ENCODE measurements around the gene FLCN. TPM values are rescaled to one million over a fixed set of nuclear protein-coding genes. Genes with fewer than 3 reads are reported as not detected.
A peak's percentile ranks its signal among the peaks of the same experiment; 100 is the strongest.
"Not testable (repeated sequence)": the region's sequence is repeated elsewhere in the genome, so short reads cannot be mapped to it uniquely, and the experiment has no call there.

Gene FLCN
- total RNA-seq, 1 donor from 2014 or later, result 35.5 TPM

DNA sequence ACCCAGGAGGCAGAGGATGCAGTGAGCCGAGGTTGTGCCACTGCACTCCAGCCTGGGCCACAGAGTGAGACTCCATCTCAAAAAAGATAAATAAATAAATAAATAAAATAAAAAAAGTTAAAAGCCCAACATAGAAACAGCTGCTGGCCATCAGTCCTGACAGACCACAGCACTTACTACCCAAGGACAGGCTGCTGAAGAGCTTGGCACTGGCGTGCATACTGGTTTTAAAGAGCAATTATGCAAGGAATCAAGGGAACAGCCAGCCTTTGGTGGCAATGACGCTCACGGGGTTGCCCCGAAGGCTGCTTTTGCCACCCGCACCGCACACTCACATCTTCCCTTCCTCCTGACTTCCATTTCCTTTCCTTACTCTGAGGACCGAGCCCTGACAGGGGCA lies 35.1 kb downstream of the FLCN start:
- peaks cover 28% of the 10 kb centered on the region for H3K36me3 Mint-ChIP-seq (ENCODE audit: low read depth)
- no peak overlapping the region for H3K27ac Mint-ChIP-seq
- H3K4me1 Mint-ChIP-seq (ENCODE audit: low read depth), result no peaks in the 10 kb centered on the region
- H3K4me3 Mint-ChIP-seq, result no peak overlapping the region
- no peaks in the 10 kb centered on the region for H3K9me3 Mint-ChIP-seq
- H3K27me3 Mint-ChIP-seq (ENCODE audit: insufficient read depth), result no peaks in the 10 kb centered on the region
- DNase-seq (ENCODE audit: low spot score), result no peak
- intact Hi-C loops (cut with micrococcal nuclease), result no loop called here

DNA sequence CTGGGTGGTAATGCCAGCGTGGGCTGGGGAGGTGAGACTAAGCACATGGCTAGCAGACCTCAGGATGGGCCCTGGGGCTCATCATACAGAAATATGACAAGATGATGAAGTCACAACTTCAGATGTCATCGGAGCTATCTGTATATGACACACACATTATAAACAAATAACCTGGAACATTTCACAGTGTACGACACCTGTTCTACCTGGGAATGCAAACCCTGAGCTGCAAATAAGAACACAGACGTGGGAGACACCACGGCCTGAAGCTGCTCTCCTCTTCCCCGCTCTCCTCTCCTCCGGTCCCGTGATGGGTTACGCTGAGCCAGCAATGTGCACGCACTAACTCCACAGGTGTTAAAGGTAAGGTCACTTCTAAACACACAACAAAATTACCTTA lies 35.7 kb downstream of the FLCN start:
- no peak for DNase-seq (ENCODE audit: low spot score)
- Mint-ChIP-seq H3K4me1 (ENCODE audit: low read depth) (no peaks in the 10 kb centered on the region), H3K27ac (no peak overlapping the region), H3K27me3 (ENCODE audit: insufficient read depth) (no peaks in the 10 kb centered on the region), H3K4me3 (no peak overlapping the region), H3K9me3 (no peaks in the 10 kb centered on the region), H3K36me3 (ENCODE audit: low read depth) (peaks cover 28% of the 10 kb centered on the region)
- intact Hi-C loops (cut with micrococcal nuclease), result no loop called here

DNA sequence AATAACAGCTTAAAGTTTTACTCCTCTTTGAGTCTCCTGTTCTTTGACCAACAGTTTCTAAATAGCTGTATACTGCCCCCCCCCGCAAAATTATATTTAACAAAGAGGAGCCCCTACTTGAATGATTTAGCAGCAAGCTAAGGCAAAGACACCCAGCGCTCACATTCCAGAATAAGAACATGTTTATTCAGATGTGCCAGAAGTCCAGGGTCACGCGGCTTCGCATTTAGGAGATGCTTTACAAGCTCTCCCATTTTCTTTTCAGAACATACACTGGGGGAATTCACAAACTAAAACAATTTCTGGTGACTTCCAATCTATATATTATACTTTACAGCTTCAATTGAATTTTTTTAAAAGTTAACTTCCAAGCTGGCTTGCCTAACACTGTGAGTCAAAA lies 36.1 kb downstream of the FLCN start:
- H3K27me3 Mint-ChIP-seq (ENCODE audit: insufficient read depth), result no peaks in the 10 kb centered on the region
- H3K36me3 Mint-ChIP-seq (ENCODE audit: low read depth), result peaks cover 28% of the 10 kb centered on the region
- DNase-seq (ENCODE audit: low spot score), result no peak
- intact Hi-C loops (cut with micrococcal nuclease), result no loop called here
- H3K27ac Mint-ChIP-seq, result no peak overlapping the region
- no peaks in the 10 kb centered on the region for H3K9me3 Mint-ChIP-seq
- no peaks in the 10 kb centered on the region for H3K4me1 Mint-ChIP-seq (ENCODE audit: low read depth)
- H3K4me3 Mint-ChIP-seq, result no peak overlapping the region

DNA sequence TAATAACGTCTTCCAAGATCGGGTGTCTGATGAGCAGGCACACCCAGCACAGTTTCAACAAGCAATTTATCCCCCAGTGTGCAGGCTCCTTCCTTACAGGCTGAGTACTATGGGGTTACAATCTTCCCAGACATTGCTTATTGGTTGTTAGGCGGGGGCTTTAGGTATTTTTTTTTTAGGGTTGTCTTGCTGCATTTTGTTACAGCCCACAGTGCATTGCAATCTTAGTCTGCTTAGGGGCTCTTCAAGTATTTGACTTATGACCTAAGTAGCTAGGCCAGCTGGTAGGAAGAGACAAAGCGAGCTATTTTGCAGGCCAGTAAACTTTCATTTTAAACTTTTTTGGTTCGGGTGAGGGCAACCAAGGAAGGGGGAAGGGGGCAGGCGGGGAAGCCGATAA lies 36.7 kb downstream of the FLCN start:
- Mint-ChIP-seq H3K27me3 (ENCODE audit: insufficient read depth) (no peaks in the 10 kb centered on the region), H3K4me1 (ENCODE audit: low read depth) (no peaks in the 10 kb centered on the region), H3K4me3 (no peak overlapping the region), H3K9me3 (no peaks in the 10 kb centered on the region), H3K36me3 (ENCODE audit: low read depth) (peaks cover 28% of the 10 kb centered on the region), H3K27ac (no peak overlapping the region)
- intact Hi-C loops (cut with micrococcal nuclease), result no loop called here
- no peak for DNase-seq (ENCODE audit: low spot score)

DNA sequence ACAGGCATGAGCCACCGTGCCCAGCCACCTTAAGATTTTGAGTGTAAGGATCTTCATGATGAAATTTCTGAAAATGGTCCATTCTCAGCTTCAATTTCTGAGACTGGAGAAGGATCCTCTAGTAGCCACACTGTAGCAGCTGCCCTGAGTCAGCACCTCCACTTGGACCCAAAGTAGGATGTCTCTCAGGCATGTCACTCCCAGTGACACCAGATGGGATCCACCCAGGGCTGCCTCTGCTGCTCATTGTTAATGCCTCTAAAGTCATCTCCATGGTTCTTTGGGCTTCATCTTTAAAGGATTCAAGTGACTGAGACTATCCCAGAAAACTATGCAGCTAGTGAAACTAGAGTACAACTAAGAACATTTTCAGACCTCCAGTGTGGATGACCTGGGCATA lies 38.7 kb downstream of the FLCN start:
- Mint-ChIP-seq H3K36me3 (ENCODE audit: low read depth) (peaks cover 15% of the 10 kb centered on the region), H3K27me3 (ENCODE audit: insufficient read depth) (no peaks in the 10 kb centered on the region), H3K4me3 (no peak overlapping the region), H3K9me3 (no peaks in the 10 kb centered on the region), H3K27ac (no peak overlapping the region), H3K4me1 (ENCODE audit: low read depth) (no peaks in the 10 kb centered on the region)
- DNase-seq (ENCODE audit: low spot score), result no peak
- intact Hi-C loops (cut with micrococcal nuclease), result no loop called here

DNA sequence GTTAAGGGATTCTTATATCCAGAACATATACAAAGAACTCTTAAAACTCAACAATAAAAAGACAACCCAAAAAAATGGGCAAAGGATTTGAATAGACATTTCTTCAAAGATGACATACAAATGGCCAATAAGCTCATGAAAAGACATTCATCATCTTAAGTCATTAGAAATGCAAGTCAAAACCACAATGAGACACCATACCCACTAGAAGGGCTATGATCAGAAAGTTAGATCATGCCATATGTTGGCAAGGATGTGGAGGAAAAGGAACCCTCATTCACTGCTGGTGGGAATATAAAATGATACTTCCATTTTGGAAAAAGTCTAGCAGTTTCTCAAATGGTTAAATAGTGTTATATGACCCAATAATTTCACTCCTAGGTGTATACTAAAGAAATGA lies 40.2 kb downstream of the FLCN start:
- peaks cover 7% of the 10 kb centered on the region for H3K36me3 Mint-ChIP-seq (ENCODE audit: low read depth)
- no peak overlapping the region for H3K4me3 Mint-ChIP-seq
- no peaks in the 10 kb centered on the region for H3K4me1 Mint-ChIP-seq (ENCODE audit: low read depth)
- H3K27ac Mint-ChIP-seq, result no peak overlapping the region
- intact Hi-C loops (cut with micrococcal nuclease), result no loop called here
- DNase-seq (ENCODE audit: low spot score), result no peak
- H3K27me3 Mint-ChIP-seq (ENCODE audit: insufficient read depth), result no peaks in the 10 kb centered on the region
- H3K9me3 Mint-ChIP-seq, result no peaks in the 10 kb centered on the region

DNA sequence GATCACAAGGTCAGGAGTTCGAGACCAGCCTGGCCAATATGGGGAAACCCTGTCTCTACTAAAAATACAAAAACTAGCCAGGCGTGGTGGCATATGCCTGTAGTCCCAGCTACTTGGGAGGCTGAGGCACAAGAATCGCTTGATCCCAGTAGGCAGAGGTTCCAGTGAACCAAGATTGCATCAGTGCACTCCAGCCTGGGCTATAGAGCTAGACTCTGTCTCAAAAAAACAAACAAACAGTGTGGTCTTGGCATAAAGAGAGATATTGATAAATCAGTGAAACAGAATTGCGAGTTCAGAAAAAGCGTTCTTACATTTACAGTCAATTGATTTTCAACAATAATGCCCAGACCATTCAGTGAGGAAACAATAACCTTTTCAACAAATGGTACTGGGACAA lies 41.5 kb downstream of the FLCN start:
- H3K36me3 Mint-ChIP-seq (ENCODE audit: low read depth), result peaks cover 11% of the 10 kb centered on the region
- H3K9me3 Mint-ChIP-seq; H3K27me3 Mint-ChIP-seq (ENCODE audit: insufficient read depth); DNase-seq (ENCODE audit: low spot score); H3K4me3 Mint-ChIP-seq; H3K4me1 Mint-ChIP-seq (ENCODE audit: low read depth); intact Hi-C loops (cut with micrococcal nuclease); H3K27ac Mint-ChIP-seq: not testable (repeated sequence)

DNA sequence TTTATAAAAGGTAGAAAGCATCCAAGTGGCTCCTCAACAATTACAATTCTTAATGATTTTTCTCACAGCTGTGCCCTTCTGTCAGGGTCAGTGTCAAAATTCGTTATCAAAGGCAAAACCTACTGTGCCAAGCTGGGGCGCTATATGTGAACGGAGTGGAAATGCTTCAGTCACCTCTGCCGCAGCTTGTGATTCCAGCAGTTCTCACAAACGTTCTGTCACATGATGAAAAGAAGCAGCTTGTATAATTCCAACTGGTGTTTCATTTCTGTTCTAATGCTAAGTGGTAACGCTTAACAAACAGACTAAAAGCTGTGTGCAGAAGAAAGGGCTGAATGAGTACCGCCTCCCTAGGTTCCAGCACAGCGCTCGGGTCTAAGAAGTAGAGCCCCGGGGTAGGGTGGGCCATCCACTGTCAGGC lies 45.0 kb downstream of the FLCN start:
- peaks cover 6% of the 10 kb centered on the region for H3K36me3 Mint-ChIP-seq (ENCODE audit: low read depth)
- H3K4me3 Mint-ChIP-seq, result no peak overlapping the region
- no peaks in the 10 kb centered on the region for H3K27me3 Mint-ChIP-seq (ENCODE audit: insufficient read depth)
- H3K9me3 Mint-ChIP-seq, result no peaks in the 10 kb centered on the region
- DNase-seq (ENCODE audit: low spot score), result no peak
- intact Hi-C loops (cut with micrococcal nuclease), result no loop called here
- no peak overlapping the region for H3K27ac Mint-ChIP-seq
- H3K4me1 Mint-ChIP-seq (ENCODE audit: low read depth), result peaks cover 7% of the 10 kb centered on the region

DNA sequence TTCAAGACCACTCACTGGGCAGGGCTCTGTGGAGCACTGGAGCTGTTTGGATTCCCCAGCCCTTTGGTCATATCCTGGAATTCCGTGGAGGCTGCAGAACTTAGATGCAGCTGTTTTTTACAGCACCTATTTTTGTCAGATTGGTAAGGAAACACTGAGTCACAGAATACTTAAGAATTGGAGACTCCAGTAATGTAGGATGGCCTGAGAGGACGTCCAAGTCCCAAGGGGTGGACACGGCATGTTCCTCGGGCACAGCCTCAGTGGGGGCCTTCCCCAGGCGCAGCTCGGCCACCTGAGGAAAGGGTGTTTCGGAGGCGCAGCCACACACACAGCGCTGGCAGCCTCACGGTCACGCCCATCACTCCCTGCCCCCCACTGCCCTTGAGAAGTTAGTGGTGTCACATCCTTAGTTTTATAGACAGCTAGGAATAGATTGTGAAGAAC lies 45.6 kb downstream of the FLCN start:
- H3K36me3 Mint-ChIP-seq (ENCODE audit: low read depth), result peaks cover 6% of the 10 kb centered on the region
- H3K27ac Mint-ChIP-seq, result no peak overlapping the region
- intact Hi-C loops (cut with micrococcal nuclease), result no loop called here
- H3K4me1 Mint-ChIP-seq (ENCODE audit: low read depth), result peaks cover 13% of the 10 kb centered on the region
- DNase-seq (ENCODE audit: low spot score), result no peak
- H3K4me3 Mint-ChIP-seq, result no peak overlapping the region
- H3K27me3 Mint-ChIP-seq (ENCODE audit: insufficient read depth), result no peaks in the 10 kb centered on the region
- H3K9me3 Mint-ChIP-seq, result no peaks in the 10 kb centered on the region

DNA sequence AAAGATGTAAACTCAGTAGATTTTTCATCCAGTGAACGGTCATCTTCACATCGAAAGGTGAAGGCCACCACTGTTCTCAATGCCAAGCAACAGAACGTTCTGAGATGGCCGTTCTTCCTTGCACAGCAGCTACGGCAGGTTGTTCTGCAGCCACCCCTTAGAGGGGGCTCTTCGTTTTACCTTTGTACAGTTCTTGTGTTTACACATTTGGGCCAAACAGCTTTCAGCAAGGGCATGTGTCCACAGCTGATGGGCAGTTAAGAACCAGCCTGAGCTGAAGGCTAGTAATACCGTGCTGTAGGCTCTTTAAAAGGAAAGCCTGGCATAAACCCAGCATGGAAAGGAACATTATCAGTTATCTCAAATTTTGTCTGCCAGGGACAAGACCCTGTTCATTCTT lies 46.8 kb downstream of the FLCN start:
- DNase-seq (ENCODE audit: low spot score), result no peak
- Mint-ChIP-seq H3K4me1 (ENCODE audit: low read depth) (peaks cover 25% of the 10 kb centered on the region), H3K27me3 (ENCODE audit: insufficient read depth) (no peaks in the 10 kb centered on the region), H3K36me3 (ENCODE audit: low read depth) (peaks cover 15% of the 10 kb centered on the region), H3K9me3 (no peaks in the 10 kb centered on the region), H3K27ac (no peak overlapping the region), H3K4me3 (no peak overlapping the region)
- intact Hi-C loops (cut with micrococcal nuclease), result no loop called here

DNA sequence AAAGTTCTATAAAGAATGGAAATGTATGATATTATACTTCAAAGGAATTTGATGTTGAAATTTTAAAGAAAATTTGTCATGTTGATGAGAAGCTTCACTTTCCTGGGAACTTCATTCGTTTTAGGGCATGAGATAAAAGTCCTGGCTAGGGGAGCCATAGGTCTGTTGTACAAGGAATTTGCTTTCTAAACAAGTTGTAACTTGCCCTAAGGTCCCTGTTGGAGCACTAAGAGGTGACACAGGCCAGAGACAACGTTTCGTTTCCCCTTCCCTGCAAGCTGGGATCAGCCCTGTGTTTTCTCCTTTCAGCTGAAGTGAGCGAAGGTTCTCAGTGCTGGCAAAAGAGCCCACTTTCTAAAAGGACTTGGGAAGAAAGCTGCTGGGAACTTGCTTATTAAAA lies 47.4 kb downstream of the FLCN start:
- Mint-ChIP-seq H3K4me1 (ENCODE audit: low read depth) (peaks cover 31% of the 10 kb centered on the region), H3K36me3 (ENCODE audit: low read depth) (peaks cover 19% of the 10 kb centered on the region), H3K27me3 (ENCODE audit: insufficient read depth) (no peaks in the 10 kb centered on the region), H3K9me3 (no peaks in the 10 kb centered on the region), H3K27ac (no peak overlapping the region), H3K4me3 (no peak overlapping the region)
- DNase-seq (ENCODE audit: low spot score), result no peak
- intact Hi-C loops (cut with micrococcal nuclease), result no loop called here

DNA sequence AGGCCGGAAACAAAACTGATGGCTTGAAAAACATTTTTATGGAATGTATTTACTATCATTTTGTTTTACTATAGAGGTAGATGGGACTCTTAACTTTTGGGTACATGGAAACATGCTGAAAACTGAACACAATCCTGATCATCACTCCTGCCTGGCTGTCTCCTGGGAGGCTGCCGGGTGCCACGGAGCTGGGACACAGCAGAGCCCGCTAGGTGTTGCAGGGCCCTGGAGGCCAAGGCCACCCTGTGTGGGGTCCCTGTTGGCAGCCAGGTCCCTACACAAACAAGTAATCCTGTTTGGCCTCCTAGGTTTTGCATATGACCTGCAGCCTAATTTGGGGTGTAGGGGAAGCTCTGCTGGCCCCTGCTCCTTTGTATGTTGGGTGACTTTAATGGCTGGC lies 48.4 kb downstream of the FLCN start:
- H3K27ac Mint-ChIP-seq, result no peak overlapping the region
- no peak overlapping the region for H3K4me3 Mint-ChIP-seq
- DNase-seq (ENCODE audit: low spot score), result no peak
- no peaks in the 10 kb centered on the region for H3K27me3 Mint-ChIP-seq (ENCODE audit: insufficient read depth)
- H3K36me3 Mint-ChIP-seq (ENCODE audit: low read depth), result peaks cover 28% of the 10 kb centered on the region
- no peaks in the 10 kb centered on the region for H3K9me3 Mint-ChIP-seq
- H3K4me1 Mint-ChIP-seq (ENCODE audit: low read depth), result peaks cover 41% of the 10 kb centered on the region
- intact Hi-C loops (cut with micrococcal nuclease), result no loop called here

DNA sequence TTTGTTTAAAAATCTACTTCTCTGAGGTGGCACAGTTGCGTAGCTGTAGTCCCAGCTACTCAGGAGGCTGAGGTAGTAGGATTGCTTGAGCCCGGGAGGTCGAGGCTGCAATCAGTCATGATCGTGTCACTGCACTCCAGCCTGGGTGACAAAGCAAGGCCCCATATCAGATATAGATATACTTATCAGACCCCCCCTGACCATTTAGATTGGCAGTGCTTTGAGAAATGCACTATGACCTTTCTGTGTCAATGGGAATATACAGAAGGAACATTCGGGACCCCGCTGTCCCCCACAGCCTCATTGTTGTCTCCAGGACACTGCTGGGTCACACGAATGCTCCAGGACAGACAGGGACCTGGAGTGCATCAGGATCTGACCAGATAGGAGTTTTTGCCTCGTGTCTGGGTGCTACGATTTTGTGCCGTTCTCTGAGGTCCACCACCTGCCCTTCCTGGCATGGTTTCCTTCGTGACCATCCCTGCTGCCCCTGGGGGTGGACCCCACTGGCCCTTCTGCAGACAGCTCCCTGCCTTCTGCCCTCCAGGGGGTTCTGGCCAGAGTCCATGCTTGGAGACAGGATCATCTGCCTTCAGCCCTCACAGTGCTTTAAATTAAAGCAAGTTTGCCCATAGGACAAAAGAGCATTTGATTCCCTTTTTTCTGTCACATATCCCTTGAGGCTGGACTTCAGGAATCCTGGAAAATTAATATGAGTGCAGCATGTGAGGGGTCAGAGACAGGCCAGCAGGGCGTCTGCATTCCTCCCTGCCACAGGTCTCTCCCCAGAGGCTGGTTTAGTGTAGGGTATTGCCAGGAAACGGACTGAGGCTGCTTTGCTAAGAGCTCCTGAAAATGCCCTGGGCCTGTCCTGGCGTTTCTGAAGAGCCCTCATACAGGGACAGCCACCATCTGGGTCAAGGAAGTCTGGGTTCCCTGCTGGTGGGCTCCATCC lies 50.1 kb downstream of the FLCN start:
- Mint-ChIP-seq H3K36me3 (ENCODE audit: low read depth) (peaks cover 36% of the 10 kb centered on the region), H3K27me3 (ENCODE audit: insufficient read depth) (no peaks in the 10 kb centered on the region), H3K27ac (peak overlapping the region; percentile 88), H3K4me3 (peak overlapping the region; percentile 78), H3K9me3 (no peaks in the 10 kb centered on the region), H3K4me1 (ENCODE audit: low read depth) (peaks cover 50% of the 10 kb centered on the region)
- DNase-seq (ENCODE audit: low spot score), result no peak
- intact Hi-C loops (cut with micrococcal nuclease), result loop anchor here (1.0 kb wide), 1 partner anchor 36 kb away; no protein-coding TSS in a partner anchor

Data from activated T-helper 1 cell treated with anti-CD3 and anti-CD28 coated beads, Interleukin-12 subunit alpha, Interleukin-12 subunit beta, Interleukin-2, Interleukin-4 antibody, amounts not matched to agents 30 ng/mL and 10 ng/mL and 1 ng/mL, durations not matched to agents 14 hours and 24 hours and 36 hours (primary cell).